ENCODE data around the gene KIAA0408. TPM values are rescaled to one million over a fixed set of nuclear protein-coding genes. Genes with fewer than 3 reads are reported as not detected.

KIAA0408 gene
- not detected for polyA plus RNA-seq

GRCh38 chr6:127459231-127459641 is at the start of gene KIAA0408:
TSS of gene KIAA0408 (minus strand) at chr6:127459389. CDS start at chr6:127453981, 5,408 bp downstream.
- no peak within 1 kb of the TSS for H3K27ac Mint-ChIP-seq
- H3K4me1 Mint-ChIP-seq, result no peaks in the 10 kb centered on the region
- H3K27me3 Mint-ChIP-seq (ENCODE audit: low read depth in 3 of 3), result peaks cover 2 to 4% (median 3%) of the 10 kb centered on the region in 3 donors
- DNase-seq, result no peak
- H3K9me3 Mint-ChIP-seq, result no peaks in the 10 kb centered on the region
- no peaks in the 10 kb centered on the region for H3K36me3 Mint-ChIP-seq
- no peak within 1 kb of the TSS for H3K4me3 Mint-ChIP-seq

- no peak for DNase-seq
- Mint-ChIP-seq H3K27me3 (ENCODE audit: low read depth in 3 of 3) (peaks cover 0 to 5% (median 0%) of the 10 kb centered on the region in 3 donors), H3K4me3 (no peak overlapping the region), H3K9me3 (peaks cover 0 to 2% (median 0%) of the 10 kb centered on the region in 6 donors), H3K4me1 (no peaks in the 10 kb centered on the region), H3K27ac (no peak overlapping the region), H3K36me3 (no peaks in the 10 kb centered on the region)
Measured at GRCh38 chr6:127506894-127507293, 47.7 kb upstream of the KIAA0408 start.

GRCh38 chr6:127503022-127503421 is 43.8 kb upstream of the KIAA0408 start:
- no peaks in the 10 kb centered on the region for H3K36me3 Mint-ChIP-seq
- no peak for DNase-seq
- H3K4me3 Mint-ChIP-seq, result no peak overlapping the region
- no peaks in the 10 kb centered on the region for H3K9me3 Mint-ChIP-seq
- H3K27me3 Mint-ChIP-seq (ENCODE audit: low read depth in 3 of 3), result peaks cover 0 to 3% (median 0%) of the 10 kb centered on the region in 3 donors
- no peaks in the 10 kb centered on the region for H3K4me1 Mint-ChIP-seq
- H3K27ac Mint-ChIP-seq, result no peak overlapping the region

- H3K27ac Mint-ChIP-seq, result no peak overlapping the region
- no peaks in the 10 kb centered on the region for H3K36me3 Mint-ChIP-seq
- H3K27me3 Mint-ChIP-seq (ENCODE audit: low read depth in 3 of 3), result peaks cover 0 to 5% (median 1%) of the 10 kb centered on the region in 3 donors
- no peaks in the 10 kb centered on the region for H3K4me1 Mint-ChIP-seq
- DNase-seq, result no peak
- no peak overlapping the region for H3K4me3 Mint-ChIP-seq
- no peaks in the 10 kb centered on the region for H3K9me3 Mint-ChIP-seq
Measured at GRCh38 chr6:127497410-127497809, 38.2 kb upstream of the KIAA0408 start.

- no peaks in the 10 kb centered on the region for H3K4me1 Mint-ChIP-seq
- H3K4me3 Mint-ChIP-seq, result no peak overlapping the region
- no peak for DNase-seq
- H3K27ac Mint-ChIP-seq, result no peak overlapping the region
- no peaks in the 10 kb centered on the region for H3K36me3 Mint-ChIP-seq
- H3K27me3 Mint-ChIP-seq (ENCODE audit: low read depth in 3 of 3), result peaks cover 0 to 5% (median 1%) of the 10 kb centered on the region in 3 donors
- H3K9me3 Mint-ChIP-seq, result no peaks in the 10 kb centered on the region
Measured at GRCh38 chr6:127496471-127496870, 37.3 kb upstream of the KIAA0408 start.

- Mint-ChIP-seq H3K27me3 (ENCODE audit: low read depth in 3 of 3) (peaks cover 0 to 5% (median 4%) of the 10 kb centered on the region in 3 donors), H3K4me3 (no peak overlapping the region), H3K36me3 (peaks cover 0 to 5% (median 0%) of the 10 kb centered on the region in 3 donors), H3K4me1 (no peaks in the 10 kb centered on the region), H3K9me3 (no peaks in the 10 kb centered on the region), H3K27ac (no peak overlapping the region)
- no peak for DNase-seq
Measured at GRCh38 chr6:127494240-127494767, 35.1 kb upstream of the KIAA0408 start.

GRCh38 chr6:127489248-127489647 is 30.1 kb upstream of the KIAA0408 start:
- Mint-ChIP-seq H3K4me3 (no peak overlapping the region), H3K27ac (no peak overlapping the region), H3K27me3 (ENCODE audit: low read depth in 3 of 3) (peaks cover 0 to 2% (median 2%) of the 10 kb centered on the region in 3 donors), H3K4me1 (peaks cover 7% of the 10 kb centered on the region in 2 donors), H3K9me3 (no peaks in the 10 kb centered on the region), H3K36me3 (peaks cover 0 to 5% (median 0%) of the 10 kb centered on the region in 3 donors)
- no peak for DNase-seq

- H3K27me3 Mint-ChIP-seq (ENCODE audit: low read depth in 3 of 3), result peaks cover 0 to 2% (median 2%) of the 10 kb centered on the region in 3 donors
- H3K4me3 Mint-ChIP-seq, result no peak overlapping the region
- no peak overlapping the region for H3K27ac Mint-ChIP-seq
- no peaks in the 10 kb centered on the region for H3K9me3 Mint-ChIP-seq
- peaks cover 0 to 5% (median 0%) of the 10 kb centered on the region in 3 donors for H3K36me3 Mint-ChIP-seq
- peaks cover 14 to 16% of the 10 kb centered on the region in 2 donors for H3K4me1 Mint-ChIP-seq
- DNase-seq, result no peak
Measured at GRCh38 chr6:127486934-127487333, 27.7 kb upstream of the KIAA0408 start.

- Mint-ChIP-seq H3K36me3 (no peaks in the 10 kb centered on the region), H3K27ac (peak overlapping the region; percentile 12 to 83 (median 54)), H3K27me3 (ENCODE audit: low read depth in 3 of 3) (peaks cover 0 to 3% (median 2%) of the 10 kb centered on the region in 3 donors), H3K9me3 (no peaks in the 10 kb centered on the region), H3K4me3 (peak overlapping the region; percentile 48 to 87 (median 72)), H3K4me1 (peaks cover 14 to 16% of the 10 kb centered on the region in 2 donors)
- peak; percentile 3 to 27 (median 24) for DNase-seq
Measured at GRCh38 chr6:127484212-127484863, 25.1 kb upstream of the KIAA0408 start.

- Mint-ChIP-seq H3K27me3 (ENCODE audit: low read depth in 3 of 3) (peaks cover under 1 to 3% (median 2%) of the 10 kb centered on the region in 3 donors), H3K4me3 (peak overlapping the region; percentile 48 to 87 (median 72)), H3K36me3 (peaks cover 0 to 1% (median 0%) of the 10 kb centered on the region in 3 donors), H3K4me1 (peaks cover 14 to 16% of the 10 kb centered on the region in 2 donors), H3K27ac (peak overlapping the region in 5 of 6 donors; percentile 8 to 83 (median 38)), H3K9me3 (no peaks in the 10 kb centered on the region)
- DNase-seq, result no peak
Measured at GRCh38 chr6:127483399-127484055, 24.3 kb upstream of the KIAA0408 start.

GRCh38 chr6:127482325-127482724 is 23.1 kb upstream of the KIAA0408 start:
- peaks cover 14 to 16% of the 10 kb centered on the region in 2 donors for H3K4me1 Mint-ChIP-seq

GRCh38 chr6:127481628-127482027 is 22.4 kb upstream of the KIAA0408 start:
- H3K4me3 Mint-ChIP-seq, result no peak overlapping the region
- H3K36me3 Mint-ChIP-seq, result peaks cover 0 to 3% (median 0%) of the 10 kb centered on the region in 3 donors
- no peak overlapping the region for H3K27ac Mint-ChIP-seq
- H3K27me3 Mint-ChIP-seq (ENCODE audit: low read depth in 3 of 3), result peaks cover 4 to 8% (median 5%) of the 10 kb centered on the region in 3 donors
- no peaks in the 10 kb centered on the region for H3K9me3 Mint-ChIP-seq
- peaks cover 14 to 16% of the 10 kb centered on the region in 2 donors for H3K4me1 Mint-ChIP-seq
- DNase-seq, result no peak

More at GRCh38 chr6:127482325-127482724, 23.1 kb upstream of the KIAA0408 start:
- Mint-ChIP-seq H3K27me3 (ENCODE audit: low read depth in 3 of 3) (peaks cover 4 to 8% (median 5%) of the 10 kb centered on the region in 3 donors), H3K9me3 (no peaks in the 10 kb centered on the region), H3K4me3 (no peak overlapping the region), H3K36me3 (peaks cover 0 to 3% (median 0%) of the 10 kb centered on the region in 3 donors), H3K27ac (no peak overlapping the region)
- DNase-seq, result no peak

- Mint-ChIP-seq H3K27ac (no peak overlapping the region), H3K36me3 (peaks cover 0 to 3% (median 0%) of the 10 kb centered on the region in 3 donors), H3K27me3 (ENCODE audit: low read depth in 3 of 3) (peaks cover 4 to 8% (median 5%) of the 10 kb centered on the region in 3 donors), H3K4me3 (no peak overlapping the region), H3K4me1 (peaks cover 14 to 16% of the 10 kb centered on the region in 2 donors), H3K9me3 (no peaks in the 10 kb centered on the region)
- no peak for DNase-seq
Measured at GRCh38 chr6:127481111-127481510, 21.9 kb upstream of the KIAA0408 start.

- peaks cover 0 to 3% (median 0%) of the 10 kb centered on the region in 3 donors for H3K36me3 Mint-ChIP-seq
- H3K9me3 Mint-ChIP-seq, result no peaks in the 10 kb centered on the region
- no peak overlapping the region for H3K27ac Mint-ChIP-seq
- no peak overlapping the region for H3K4me3 Mint-ChIP-seq
- DNase-seq, result no peak
- H3K4me1 Mint-ChIP-seq, result no peaks in the 10 kb centered on the region
- peaks cover 6 to 7% (median 7%) of the 10 kb centered on the region in 3 donors for H3K27me3 Mint-ChIP-seq (ENCODE audit: low read depth in 3 of 3)
Measured at GRCh38 chr6:127477658-127478057, 18.5 kb upstream of the KIAA0408 start.
